CD4-positive, alpha-beta T cell treated with Interleukin-2 at 100 ng/mL for 4 hours (primary cell): ENCODE results near the gene ZNF365.
"Not testable (repeated sequence)": the region's sequence is repeated elsewhere in the genome, so short reads cannot be mapped to it uniquely, and the experiment has no call there.

Source experiments
- DNase-seq: peaks from one replicate; pipeline ENCODE4 v3.0.0-alpha.2; 2020; ENCODE audit warnings: low spot score

Gene ZNF365

GRCh38 chr10:62373995-62374861, at the start of gene ZNF365:
ZNF365 (plus strand) TSS chr10:62374369; CDS start chr10:62376194, 1,825 bp downstream.
- DNase-seq: peak; percentile 40

GRCh38 chr10:62326176-62326575, 48.0 kb upstream of the ZNF365 start:
- no peak for DNase-seq

- no peak for DNase-seq
These were observed 46.3 kb upstream of the ZNF365 start for GRCh38 chr10:62327885-62328284.

- no peak for DNase-seq
These were observed 44.0 kb upstream of the ZNF365 start for GRCh38 chr10:62330213-62330612.

- DNase-seq: no peak
These were observed 41.8 kb upstream of the ZNF365 start for GRCh38 chr10:62332406-62332805.

- DNase-seq: no peak
These were observed 40.9 kb upstream of the ZNF365 start for GRCh38 chr10:62333135-62333889.

- DNase-seq: no peak
These were observed 40.0 kb upstream of the ZNF365 start for GRCh38 chr10:62333988-62334682.

- no peak for DNase-seq
These were observed 38.8 kb upstream of the ZNF365 start for GRCh38 chr10:62335326-62335725.

GRCh38 chr10:62336404-62336803, 37.8 kb upstream of the ZNF365 start:
- DNase-seq: no peak

GRCh38 chr10:62341419-62341818, 32.8 kb upstream of the ZNF365 start:
- DNase-seq: no peak

- no peak for DNase-seq
These were observed 31.2 kb upstream of the ZNF365 start for GRCh38 chr10:62343000-62343399.

GRCh38 chr10:62348029-62348428, 26.1 kb upstream of the ZNF365 start:
- DNase-seq: no peak

GRCh38 chr10:62352356-62352970, 21.7 kb upstream of the ZNF365 start:
- DNase-seq: no peak

- DNase-seq: no peak
These were observed 19.3 kb upstream of the ZNF365 start for GRCh38 chr10:62354916-62355315.

GRCh38 chr10:62356447-62356846, 17.7 kb upstream of the ZNF365 start:
- DNase-seq: no peak

GRCh38 chr10:62358151-62358550, 16.0 kb upstream of the ZNF365 start:
- not testable (repeated sequence) for DNase-seq

- DNase-seq: no peak
These were observed 552 bp upstream of the ZNF365 start for GRCh38 chr10:62373639-62373994.

- DNase-seq: peak; percentile 19
These were observed 917 bp downstream of the ZNF365 start for GRCh38 chr10:62374862-62375710.

GRCh38 chr10:62376071-62377025, 2.2 kb downstream of the ZNF365 start:
- DNase-seq: no peak

- no peak for DNase-seq
These were observed 2.9 kb downstream of the ZNF365 start for GRCh38 chr10:62377026-62377415.
